ENCODE data around the gene OGFOD3.

The OGFOD3 gene

GRCh38 chr17:82403662-82404660 is 14.4 kb downstream of the OGFOD3 start:
- no peak for DNase-seq

GRCh38 chr17:82402865-82403264 is 15.5 kb downstream of the OGFOD3 start:
- no peak for DNase-seq

GRCh38 chr17:82400830-82401229 is 17.6 kb downstream of the OGFOD3 start:
- peak; percentile 38 for DNase-seq

GRCh38 chr17:82400206-82400605 is 18.2 kb downstream of the OGFOD3 start:
- no peak for DNase-seq

GRCh38 chr17:82399601-82400101 is 18.7 kb downstream of the OGFOD3 start:
- DNase-seq = no peak

GRCh38 chr17:82399041-82399441 is 19.3 kb downstream of the OGFOD3 start:
- no peak for DNase-seq

- no peak for DNase-seq
Measured at GRCh38 chr17:82397449-82398335, 20.7 kb downstream of the OGFOD3 start.

- DNase-seq = no peak
Measured at GRCh38 chr17:82396601-82397435, 21.6 kb downstream of the OGFOD3 start.

- DNase-seq = no peak
Measured at GRCh38 chr17:82394278-82394677, 24.1 kb downstream of the OGFOD3 start.

GRCh38 chr17:82392941-82393340 is 25.4 kb downstream of the OGFOD3 start:
- no peak for DNase-seq

GRCh38 chr17:82392209-82392920 is 26.0 kb downstream of the OGFOD3 start:
- no peak for DNase-seq

- DNase-seq = no peak
Measured at GRCh38 chr17:82391496-82392066, 26.8 kb downstream of the OGFOD3 start.

- DNase-seq = no peak
Measured at GRCh38 chr17:82390860-82391435, 27.4 kb downstream of the OGFOD3 start.

- no peak for DNase-seq
Measured at GRCh38 chr17:82390015-82390859, 28.1 kb downstream of the OGFOD3 start.

GRCh38 chr17:82389379-82389778 is 29.0 kb downstream of the OGFOD3 start:
- no peak for DNase-seq

GRCh38 chr17:82388922-82389283 is 29.5 kb downstream of the OGFOD3 start:
- no peak for DNase-seq

GRCh38 chr17:82388223-82388921 is 30.0 kb downstream of the OGFOD3 start:
- DNase-seq = no peak

- DNase-seq = no peak
Measured at GRCh38 chr17:82387705-82388106, 30.7 kb downstream of the OGFOD3 start.

Measured in SIG-M5 (cell line).